ENCODE data around the gene HUNK.
"Not testable (repeated sequence)": the region's sequence is repeated elsewhere in the genome, so short reads cannot be mapped to it uniquely, and the experiment has no call there.

Gene HUNK

GRCh38 chr21:31872452-31873274 is at the start of gene HUNK:
Gene HUNK, plus strand, starts transcription at chr21:31873020. Its CDS starts 655 bp downstream, at chr21:31873675.
- DNase-seq: peak; percentile 52

- DNase-seq: no peak
Observed at GRCh38 chr21:31829736-31830472, 42.9 kb upstream of the HUNK start.

DNA sequence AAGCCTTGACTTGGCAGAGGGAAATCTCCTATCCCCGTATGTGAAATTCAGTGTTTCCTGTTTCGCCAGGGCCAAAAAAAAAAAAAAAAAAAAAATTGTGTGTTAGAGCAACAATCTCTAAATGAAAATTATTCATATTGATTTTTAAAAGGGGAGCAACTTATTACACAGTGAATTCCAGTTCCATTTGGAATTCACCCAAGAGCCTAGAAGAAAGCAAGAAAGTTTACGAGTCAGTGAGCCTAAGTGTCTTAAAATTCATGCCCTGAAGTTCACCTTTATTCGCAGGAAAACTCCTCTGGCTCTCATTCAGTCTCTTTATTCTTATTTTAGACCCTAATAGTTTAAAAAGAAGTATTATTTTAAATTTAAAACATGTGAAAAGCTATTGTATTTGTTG is 42.1 kb upstream of the HUNK start:
- DNase-seq: no peak

- no peak for DNase-seq
Observed at GRCh38 chr21:31837041-31837440, 35.8 kb upstream of the HUNK start.

- DNase-seq: no peak
Observed at GRCh38 chr21:31837618-31838390, 35.0 kb upstream of the HUNK start.

DNA sequence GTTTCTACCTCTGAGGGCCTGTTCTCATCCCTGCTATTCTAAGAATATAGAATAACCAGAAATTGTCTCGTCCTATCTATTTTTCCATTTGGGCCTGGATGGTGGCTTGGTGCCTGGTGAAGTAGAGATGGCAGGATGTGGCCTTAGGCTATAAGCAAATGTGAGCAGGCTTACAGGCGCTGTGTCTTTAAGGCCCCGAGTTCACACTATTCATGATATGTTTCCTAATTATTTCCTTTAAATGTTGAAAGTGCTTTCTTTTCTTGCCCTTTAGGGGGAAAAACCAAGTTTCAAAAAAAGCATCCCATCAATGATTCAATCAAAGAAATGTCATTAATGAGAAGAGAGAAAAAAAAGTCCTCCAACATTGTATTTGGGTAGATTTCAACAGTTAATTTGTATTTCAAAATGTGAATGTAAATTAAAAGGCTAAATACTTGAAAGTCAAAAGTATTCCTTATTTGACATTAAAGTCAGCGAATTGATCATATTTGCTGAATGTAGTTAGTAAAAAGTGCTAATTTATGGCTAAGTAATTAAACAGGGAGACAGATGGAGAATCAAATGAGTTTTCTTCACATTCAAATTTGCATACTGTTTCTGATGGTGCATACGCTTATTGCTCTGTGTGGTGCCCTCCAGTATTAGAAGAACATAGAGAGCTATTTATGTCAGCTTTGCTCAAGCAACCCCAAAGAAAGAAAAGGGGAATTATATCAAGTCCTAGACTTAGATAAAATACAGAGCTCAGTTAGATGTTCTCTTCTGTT is 34.0 kb upstream of the HUNK start:
- DNase-seq: no peak

- DNase-seq: no peak
Observed at GRCh38 chr21:31844206-31844605, 28.6 kb upstream of the HUNK start.

DNA sequence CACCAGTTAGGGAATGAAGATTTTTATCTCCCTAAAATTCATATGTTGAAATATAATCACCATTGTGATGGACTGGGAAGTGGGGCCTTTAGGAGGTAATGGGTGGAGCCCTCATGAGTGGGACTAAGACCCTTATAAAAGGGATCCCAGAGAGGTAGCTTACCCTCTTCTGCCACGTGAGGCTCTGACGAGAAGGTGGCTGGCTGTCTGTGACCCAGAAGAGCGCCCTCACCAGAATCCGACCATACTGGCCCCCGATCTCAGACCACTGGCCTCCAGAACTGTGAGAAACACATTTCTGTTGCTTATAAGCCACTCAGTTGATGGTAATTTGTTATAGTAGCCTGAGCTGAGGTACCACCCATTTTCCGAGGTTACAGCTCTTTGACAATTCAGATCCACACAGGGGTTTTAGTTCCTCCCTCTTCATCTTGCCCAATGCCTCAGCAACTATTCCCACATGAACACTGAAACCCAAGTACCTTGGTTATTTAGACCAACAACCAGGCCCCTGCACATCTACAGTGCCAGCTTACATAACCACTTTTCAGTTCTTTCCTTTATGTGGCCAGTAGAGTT is 27.6 kb upstream of the HUNK start:
- DNase-seq: no peak

DNA sequence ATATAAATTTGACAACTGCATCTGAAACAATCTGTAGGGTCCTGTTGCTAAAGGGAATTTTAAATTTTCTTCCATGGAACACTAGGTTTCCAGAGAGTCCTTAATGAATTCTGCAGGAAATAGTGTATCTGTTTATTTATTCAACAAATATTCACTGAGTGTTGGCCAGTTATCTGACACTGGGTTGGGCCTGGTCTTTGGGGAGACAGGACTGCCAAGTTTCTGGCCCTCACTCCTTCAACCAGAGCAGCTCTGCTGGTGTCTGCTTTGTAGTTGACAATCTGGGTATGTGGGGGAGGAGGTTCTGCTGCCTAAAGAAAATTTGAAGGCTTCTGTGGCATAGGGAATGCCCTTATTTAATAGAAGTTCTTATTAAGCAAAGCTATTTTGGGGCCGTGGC is 26.1 kb upstream of the HUNK start:
- no peak for DNase-seq

DNA sequence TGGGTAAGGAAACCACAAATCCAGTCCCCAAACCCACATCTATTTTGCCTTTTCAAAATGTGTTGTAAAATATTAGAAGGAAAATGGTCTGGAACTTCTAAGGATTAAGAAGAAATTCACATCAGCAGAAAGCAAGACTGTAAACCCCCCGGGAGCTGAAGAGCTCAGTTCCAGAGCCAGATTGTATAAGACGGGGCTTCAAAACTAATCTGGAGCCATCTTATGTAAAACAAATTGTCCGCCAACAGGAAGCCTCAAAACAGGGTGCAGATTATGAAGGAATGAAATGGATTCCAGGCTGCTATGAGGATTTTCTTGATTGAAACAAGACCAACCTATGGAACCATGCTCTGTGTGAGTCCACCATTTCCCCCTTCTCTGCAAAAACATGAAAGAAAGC is 25.1 kb upstream of the HUNK start:
- no peak for DNase-seq

GRCh38 chr21:31848326-31848985 is 24.4 kb upstream of the HUNK start:
- DNase-seq: no peak

- DNase-seq: no peak
Observed at GRCh38 chr21:31850886-31851285, 21.9 kb upstream of the HUNK start.

- no peak for DNase-seq
Observed at GRCh38 chr21:31855180-31855579, 17.6 kb upstream of the HUNK start.

DNA sequence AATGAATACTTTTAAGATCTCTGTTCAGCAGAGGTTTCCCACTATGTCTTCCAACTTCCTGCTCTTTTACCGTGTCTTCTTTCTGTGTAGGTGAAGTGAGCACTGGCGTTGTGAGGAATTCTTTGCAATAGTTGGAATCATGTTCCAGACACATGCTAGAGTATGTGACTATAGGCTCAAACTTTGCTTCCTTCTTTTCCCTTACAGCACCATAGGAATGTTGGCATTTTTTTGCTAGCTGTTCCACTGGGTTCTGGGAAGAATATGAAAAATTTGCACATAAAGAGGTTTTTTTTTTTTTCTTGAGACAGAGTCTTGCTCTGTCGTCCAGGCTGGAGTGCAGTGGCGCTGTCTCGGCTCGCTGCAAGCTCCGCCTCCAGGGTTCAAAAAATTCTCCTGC is 15.7 kb upstream of the HUNK start:
- DNase-seq: no peak

DNA sequence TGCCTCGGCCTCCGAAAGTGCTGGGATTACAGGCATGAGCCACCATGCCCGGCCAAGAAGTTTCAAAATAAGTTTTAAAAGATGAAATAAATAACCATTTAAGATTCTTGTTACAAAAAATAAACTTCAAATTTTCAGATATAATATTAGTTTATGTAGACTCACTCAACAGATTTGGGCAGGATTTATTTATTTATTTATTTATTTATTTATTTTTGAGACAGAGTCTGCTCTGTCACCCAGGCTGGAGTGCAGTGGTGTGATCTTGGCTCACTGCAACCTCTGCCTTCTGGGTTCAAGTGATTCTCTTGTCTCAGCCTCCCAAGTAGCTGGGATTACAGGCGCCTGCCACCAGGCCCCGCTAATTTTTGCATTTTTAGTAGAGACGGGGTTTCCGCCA is 15.2 kb upstream of the HUNK start:
- DNase-seq: not testable (repeated sequence)

GRCh38 chr21:31860851-31861250 is 12.0 kb upstream of the HUNK start:
- no peak for DNase-seq

DNA sequence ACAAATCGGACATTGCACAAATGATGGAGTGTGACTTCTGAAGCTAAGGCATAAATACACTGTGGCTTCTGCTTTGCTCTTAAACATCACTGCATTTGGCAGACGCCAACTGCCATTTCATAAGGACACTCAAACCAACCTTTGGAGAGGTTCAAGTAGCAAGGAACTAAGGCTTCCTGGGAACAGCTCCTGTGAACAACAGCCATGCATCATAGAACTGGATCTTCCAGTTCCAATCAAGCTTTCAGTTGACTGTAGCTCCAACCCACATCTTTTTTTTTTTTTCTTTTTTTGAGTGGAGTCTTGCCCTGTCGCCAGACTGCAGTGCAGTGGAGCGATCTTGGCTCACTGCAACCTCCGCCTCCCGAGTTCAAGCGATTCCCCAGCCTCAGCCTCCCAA is 10.7 kb upstream of the HUNK start:
- DNase-seq: no peak

DNA sequence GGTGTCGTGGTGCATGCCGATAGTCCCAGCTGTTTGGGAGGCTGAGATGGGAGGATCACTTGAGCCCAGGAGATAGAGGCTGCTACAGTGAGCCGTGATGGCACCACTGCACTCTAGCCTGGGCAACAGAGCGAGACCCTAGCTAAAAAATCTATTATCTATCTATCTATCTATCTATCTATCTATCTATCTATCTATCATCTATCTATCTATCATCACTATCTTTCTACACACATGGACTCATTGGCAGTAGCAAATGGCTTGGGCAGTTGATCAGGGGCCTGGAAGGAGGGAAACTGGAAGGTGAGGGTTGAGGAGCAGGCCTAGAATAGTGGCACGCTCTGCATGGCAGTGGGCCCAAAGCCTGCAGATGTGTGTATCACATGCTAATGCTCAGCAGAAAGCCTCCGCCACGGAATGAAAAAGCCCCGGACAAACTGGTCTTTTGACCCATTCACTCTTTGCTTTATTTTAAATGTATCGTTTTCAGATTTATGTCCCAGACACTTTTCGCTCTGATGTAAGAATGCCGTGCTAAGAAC is 7.3 kb upstream of the HUNK start:
- DNase-seq: no peak

DNA sequence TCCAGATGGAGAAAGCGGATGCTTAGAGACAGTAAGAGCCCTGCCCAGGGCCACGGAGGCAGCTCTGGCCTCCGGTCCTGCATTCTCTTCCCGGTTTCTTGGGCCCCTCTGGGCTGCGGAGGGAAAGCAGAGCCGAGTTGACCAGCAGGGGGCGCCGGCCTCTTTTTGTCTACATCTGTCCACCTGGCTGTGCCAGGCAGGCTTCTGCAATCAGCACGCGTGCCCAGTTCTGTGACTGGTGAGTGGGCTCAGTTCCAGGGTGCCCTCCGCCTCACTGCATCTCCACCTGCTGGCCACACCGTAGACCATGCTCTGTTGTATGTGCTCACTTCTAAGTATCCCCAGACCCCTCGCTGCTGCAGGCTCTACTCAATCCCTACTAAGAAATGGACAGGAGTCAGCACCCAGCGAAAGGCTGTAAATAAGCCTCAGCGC is 6.7 kb upstream of the HUNK start:
- peak; percentile 63 for DNase-seq

DNA sequence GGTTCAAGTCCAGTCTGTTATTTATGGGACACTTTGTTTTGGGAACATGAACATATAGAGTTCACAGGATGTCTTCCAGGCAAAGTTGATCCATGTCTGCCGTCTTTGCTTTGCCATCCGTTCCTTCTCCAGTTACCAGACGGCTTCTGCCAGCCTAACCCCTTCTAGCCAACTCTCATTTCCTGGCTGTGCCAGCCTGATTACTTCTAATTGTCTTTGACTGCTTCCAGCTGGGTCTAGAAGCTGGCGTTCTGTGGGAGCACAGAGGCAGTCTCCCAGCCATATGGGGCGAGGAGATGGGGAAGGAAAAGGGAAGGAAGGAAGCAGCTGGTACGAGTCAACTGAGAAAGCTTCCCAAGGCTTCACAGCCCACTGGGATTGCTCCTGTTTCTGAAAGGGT is 3.1 kb upstream of the HUNK start:
- DNase-seq: no peak

- no peak for DNase-seq
Observed at GRCh38 chr21:31870472-31871193, 2.2 kb upstream of the HUNK start.

All from NCI-H146 (cell line).